Measurements from ENCODE around the gene SRSF8.

SRSF8 gene

DNA sequence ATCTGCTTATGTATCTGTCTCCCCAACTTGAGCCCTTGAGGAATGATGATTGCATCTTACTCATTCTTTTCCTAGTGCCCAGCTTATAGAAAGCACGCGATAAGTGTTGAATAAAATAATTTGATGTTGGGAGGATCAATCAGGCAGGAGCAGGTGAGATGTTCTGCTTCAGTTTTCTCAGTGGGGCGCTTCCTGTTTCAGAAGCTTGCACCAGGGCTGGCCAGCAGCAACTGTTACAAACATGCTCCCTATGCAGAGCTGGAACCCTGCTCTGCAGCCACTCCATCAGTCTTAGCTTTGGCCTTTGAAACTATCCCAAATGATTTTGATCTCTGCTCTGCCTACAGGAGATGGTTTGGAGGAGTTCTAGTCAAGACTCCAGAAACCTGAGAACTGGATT is 26.8 kb downstream of the SRSF8 start:
- H3K4me3 Mint-ChIP-seq, result no peak overlapping the region
- peaks cover 25% of the 10 kb centered on the region for H3K4me1 Mint-ChIP-seq (ENCODE audit: low read depth)
- H3K27me3 Mint-ChIP-seq, result peaks cover 27% of the 10 kb centered on the region
- H3K9me3 Mint-ChIP-seq, result no peaks in the 10 kb centered on the region
- no peaks in the 10 kb centered on the region for H3K36me3 Mint-ChIP-seq (ENCODE audit: low read depth)
- H3K27ac Mint-ChIP-seq, result no peak overlapping the region
- intact Hi-C loops (cut with micrococcal nuclease), result no loop called here

GRCh38 chr11:95095858-95096587 is 29.3 kb downstream of the SRSF8 start:
- no peaks in the 10 kb centered on the region for H3K9me3 Mint-ChIP-seq
- H3K4me3 Mint-ChIP-seq, result no peak overlapping the region
- H3K27ac Mint-ChIP-seq, result no peak overlapping the region
- peaks cover 17% of the 10 kb centered on the region for H3K27me3 Mint-ChIP-seq
- intact Hi-C loops (cut with micrococcal nuclease), result no loop called here
- H3K4me1 Mint-ChIP-seq (ENCODE audit: low read depth), result peaks cover 6% of the 10 kb centered on the region
- H3K36me3 Mint-ChIP-seq (ENCODE audit: low read depth), result no peaks in the 10 kb centered on the region

- Mint-ChIP-seq H3K27me3 (peaks cover 7% of the 10 kb centered on the region), H3K9me3 (no peaks in the 10 kb centered on the region), H3K36me3 (ENCODE audit: low read depth) (no peaks in the 10 kb centered on the region), H3K4me1 (ENCODE audit: low read depth) (peaks cover 6% of the 10 kb centered on the region), H3K27ac (no peak overlapping the region), H3K4me3 (no peak overlapping the region)
- intact Hi-C loops (cut with micrococcal nuclease), result no loop called here
Measured at GRCh38 chr11:95097209-95097608, 30.5 kb downstream of the SRSF8 start.

DNA sequence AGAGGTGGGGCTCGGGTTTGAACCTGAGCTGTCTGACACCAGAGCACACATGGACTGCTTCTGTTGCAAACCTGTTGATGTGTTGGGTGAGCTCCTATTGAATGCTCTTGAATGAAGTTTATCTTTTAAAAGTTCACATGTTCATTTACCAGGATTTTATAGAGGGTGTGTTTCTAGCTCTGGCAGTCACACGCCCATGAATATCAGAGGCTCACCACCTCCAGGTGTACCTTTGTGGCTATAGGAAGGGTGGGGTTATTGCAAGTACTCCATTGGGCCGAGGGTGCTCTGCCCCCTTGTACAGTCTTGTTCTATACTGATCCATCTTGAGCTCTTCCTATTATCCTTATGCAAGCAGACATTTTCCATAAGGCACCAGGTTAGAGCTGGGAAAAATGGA is 32.1 kb downstream of the SRSF8 start:
- no peaks in the 10 kb centered on the region for H3K9me3 Mint-ChIP-seq
- H3K4me1 Mint-ChIP-seq (ENCODE audit: low read depth), result peaks cover 7% of the 10 kb centered on the region
- no peak overlapping the region for H3K4me3 Mint-ChIP-seq
- H3K36me3 Mint-ChIP-seq (ENCODE audit: low read depth), result no peaks in the 10 kb centered on the region
- no peaks in the 10 kb centered on the region for H3K27me3 Mint-ChIP-seq
- H3K27ac Mint-ChIP-seq, result no peak overlapping the region
- intact Hi-C loops (cut with micrococcal nuclease), result no loop called here

DNA sequence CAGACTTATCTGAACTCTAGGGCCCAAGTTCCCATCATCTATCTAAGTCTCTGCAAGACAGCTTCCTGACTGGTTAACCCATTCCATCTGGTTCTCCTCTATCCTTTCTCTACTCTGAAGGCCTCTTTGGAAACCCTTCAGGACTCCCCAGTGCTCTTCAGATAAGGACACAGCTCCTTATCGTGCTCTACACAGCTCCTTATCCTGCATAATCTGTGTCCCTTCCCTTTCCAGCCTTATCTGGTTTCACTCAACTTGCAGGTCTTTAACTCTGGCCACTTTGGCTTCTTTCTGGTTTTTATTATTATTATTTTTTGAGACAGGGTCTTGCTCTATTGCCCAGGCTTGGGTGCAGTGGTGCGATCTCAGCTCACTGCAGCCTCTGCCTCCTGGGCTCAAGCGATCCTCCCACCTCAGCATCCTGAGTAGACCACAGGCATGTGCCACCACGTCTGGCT is 33.5 kb downstream of the SRSF8 start:
- Mint-ChIP-seq H3K27ac (no peak overlapping the region), H3K4me1 (ENCODE audit: low read depth) (peaks cover 7% of the 10 kb centered on the region), H3K36me3 (ENCODE audit: low read depth) (no peaks in the 10 kb centered on the region), H3K27me3 (no peaks in the 10 kb centered on the region), H3K4me3 (no peak overlapping the region), H3K9me3 (no peaks in the 10 kb centered on the region)
- intact Hi-C loops (cut with micrococcal nuclease), result no loop called here

DNA sequence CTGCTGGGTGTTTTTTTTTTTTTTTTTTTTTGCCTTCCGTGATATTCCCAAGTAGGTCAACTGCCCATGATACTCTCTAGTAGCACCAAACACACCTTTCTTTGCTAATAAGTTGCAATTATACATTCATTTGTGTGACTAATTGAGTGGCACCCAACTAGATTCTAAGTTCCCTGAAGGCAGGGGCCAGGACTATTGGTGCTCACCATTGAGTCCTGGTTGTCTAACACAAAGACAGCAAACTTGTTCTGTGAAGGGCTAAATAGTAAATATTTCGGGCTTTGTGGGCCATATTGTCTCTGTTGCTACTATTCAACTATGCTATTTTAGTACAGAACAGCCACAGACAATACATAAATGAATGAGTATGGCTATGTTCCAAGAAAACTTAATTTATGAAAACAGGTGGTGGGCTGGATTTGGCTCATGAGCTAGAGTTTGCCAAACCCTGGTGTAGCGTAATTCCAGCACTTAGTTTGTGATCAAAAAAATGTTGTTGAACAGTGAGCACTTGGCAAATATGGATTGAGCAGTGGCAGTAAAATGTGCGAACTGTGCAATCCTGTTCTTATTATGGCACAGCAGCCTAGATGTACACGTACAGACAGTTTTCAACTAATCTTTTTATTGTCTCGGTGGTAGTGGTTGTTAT is 34.3 kb downstream of the SRSF8 start:
- Mint-ChIP-seq H3K27ac (no peak overlapping the region), H3K36me3 (ENCODE audit: low read depth) (no peaks in the 10 kb centered on the region), H3K9me3 (no peaks in the 10 kb centered on the region), H3K4me3 (no peak overlapping the region), H3K27me3 (no peaks in the 10 kb centered on the region), H3K4me1 (ENCODE audit: low read depth) (peaks cover 7% of the 10 kb centered on the region)
- intact Hi-C loops (cut with micrococcal nuclease), result no loop called here

- no peak overlapping the region for H3K27ac Mint-ChIP-seq
- intact Hi-C loops (cut with micrococcal nuclease), result no loop called here
- H3K4me3 Mint-ChIP-seq, result no peak overlapping the region
- no peaks in the 10 kb centered on the region for H3K27me3 Mint-ChIP-seq
- H3K36me3 Mint-ChIP-seq (ENCODE audit: low read depth), result no peaks in the 10 kb centered on the region
- peaks cover 7% of the 10 kb centered on the region for H3K4me1 Mint-ChIP-seq (ENCODE audit: low read depth)
- no peaks in the 10 kb centered on the region for H3K9me3 Mint-ChIP-seq
Measured at GRCh38 chr11:95101935-95102334, 35.2 kb downstream of the SRSF8 start.

DNA sequence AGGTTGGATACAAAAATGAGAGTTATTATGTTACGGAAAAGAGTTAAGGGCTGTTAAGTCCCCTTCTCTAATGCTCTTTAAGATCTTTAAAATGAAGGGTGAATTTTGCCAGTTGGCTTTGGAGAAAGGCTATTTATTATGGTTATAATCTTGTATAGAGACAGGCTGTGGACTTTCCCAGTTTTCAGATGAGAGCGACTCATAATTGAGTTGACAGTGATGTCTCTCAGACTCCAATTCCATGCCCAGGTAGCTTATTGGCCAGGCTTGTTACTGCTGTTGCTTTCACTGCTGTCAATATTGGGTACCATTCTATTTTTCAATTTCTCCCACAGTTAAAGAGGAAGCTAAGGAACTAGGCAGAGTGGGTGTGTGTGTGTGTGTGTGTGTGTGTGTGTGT is 36.0 kb downstream of the SRSF8 start:
- H3K27ac Mint-ChIP-seq, result no peak overlapping the region

DNA sequence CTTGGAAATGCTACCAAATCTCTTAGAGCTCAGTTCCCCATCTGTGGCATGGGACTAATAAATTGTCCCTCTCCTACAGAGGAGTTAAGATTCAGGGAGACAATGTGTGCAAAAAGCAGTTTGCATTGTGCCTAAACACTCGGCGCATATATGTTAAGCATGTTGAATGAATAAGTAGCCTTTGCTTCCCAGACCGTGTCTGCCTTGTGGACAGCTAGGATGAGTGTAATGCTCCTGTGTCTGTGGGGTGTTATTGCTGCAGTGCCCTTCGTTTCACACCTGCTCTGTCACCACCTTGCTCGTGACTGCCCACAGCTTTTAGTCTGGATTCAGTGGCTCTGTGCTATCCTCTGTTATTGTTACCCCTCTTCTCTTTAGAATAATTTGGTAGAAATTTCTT is 37.0 kb downstream of the SRSF8 start:
- Mint-ChIP-seq H3K36me3 (ENCODE audit: low read depth) (no peaks in the 10 kb centered on the region), H3K4me1 (ENCODE audit: low read depth) (peaks cover 19% of the 10 kb centered on the region), H3K9me3 (no peaks in the 10 kb centered on the region), H3K27ac (no peak overlapping the region), H3K4me3 (no peak overlapping the region), H3K27me3 (no peaks in the 10 kb centered on the region)
- intact Hi-C loops (cut with micrococcal nuclease), result no loop called here

More for the DNA sequence above, 36.0 kb downstream of the SRSF8 start:
- Mint-ChIP-seq H3K36me3 (ENCODE audit: low read depth) (no peaks in the 10 kb centered on the region), H3K27me3 (no peaks in the 10 kb centered on the region), H3K4me1 (ENCODE audit: low read depth) (peaks cover 9% of the 10 kb centered on the region), H3K4me3 (no peak overlapping the region), H3K9me3 (no peaks in the 10 kb centered on the region)
- intact Hi-C loops (cut with micrococcal nuclease), result no loop called here

- intact Hi-C loops (cut with micrococcal nuclease), result no loop called here
- Mint-ChIP-seq H3K36me3 (ENCODE audit: low read depth) (no peaks in the 10 kb centered on the region), H3K9me3 (no peaks in the 10 kb centered on the region), H3K4me1 (ENCODE audit: low read depth) (peaks cover 25% of the 10 kb centered on the region), H3K27me3 (no peaks in the 10 kb centered on the region), H3K4me3 (no peak overlapping the region), H3K27ac (no peak overlapping the region)
Measured at GRCh38 chr11:95104121-95104830, 37.6 kb downstream of the SRSF8 start.

- Mint-ChIP-seq H3K27me3 (no peaks in the 10 kb centered on the region), H3K36me3 (ENCODE audit: low read depth) (no peaks in the 10 kb centered on the region), H3K9me3 (no peaks in the 10 kb centered on the region), H3K4me1 (ENCODE audit: low read depth) (peaks cover 31% of the 10 kb centered on the region), H3K27ac (no peak overlapping the region), H3K4me3 (no peak overlapping the region)
- intact Hi-C loops (cut with micrococcal nuclease), result no loop called here
Measured at GRCh38 chr11:95104856-95105255, 38.1 kb downstream of the SRSF8 start.

- no peaks in the 10 kb centered on the region for H3K9me3 Mint-ChIP-seq
- intact Hi-C loops (cut with micrococcal nuclease), result no loop called here
- peaks cover 25% of the 10 kb centered on the region for H3K4me1 Mint-ChIP-seq (ENCODE audit: low read depth)
- peak overlapping the region; percentile 88 for H3K27ac Mint-ChIP-seq
- H3K4me3 Mint-ChIP-seq, result peak overlapping the region; percentile 68
- H3K36me3 Mint-ChIP-seq (ENCODE audit: low read depth), result no peaks in the 10 kb centered on the region
- no peaks in the 10 kb centered on the region for H3K27me3 Mint-ChIP-seq
Measured at GRCh38 chr11:95108159-95108611, 41.5 kb downstream of the SRSF8 start.

GRCh38 chr11:95108671-95109551 is 42.2 kb downstream of the SRSF8 start:
- H3K27me3 Mint-ChIP-seq, result no peaks in the 10 kb centered on the region
- no peaks in the 10 kb centered on the region for H3K9me3 Mint-ChIP-seq
- no peaks in the 10 kb centered on the region for H3K36me3 Mint-ChIP-seq (ENCODE audit: low read depth)
- H3K4me3 Mint-ChIP-seq, result peak overlapping the region; percentile 18
- H3K27ac Mint-ChIP-seq, result peak overlapping the region; percentile 88
- H3K4me1 Mint-ChIP-seq (ENCODE audit: low read depth), result peaks cover 25% of the 10 kb centered on the region
- intact Hi-C loops (cut with micrococcal nuclease), result no loop called here
